Parathyroid adenoma (tissue), 2 donors: ENCODE results near the gene TBXT.

Source experiments
- H2AFZ ChIP-seq: fragments of 300-600 bp; sonication (generic); one replicate; pipeline ENCODE4 v1.7.0; 2017; ENCODE audit warnings: antibody characterized with exemption, mild to moderate bottlenecking
- H3K27ac ChIP-seq: fragments of 300-600 bp; sonication (generic); one replicate; pipeline ENCODE4 v1.7.0; 2017
- H3K27me3 ChIP-seq: fragments of 300-600 bp; sonication (generic); one replicate; pipeline ENCODE4 v1.7.0; 2017; ENCODE audit warnings: low read length; ENCODE audit not compliant: control insufficient read depth, insufficient read depth
- H3K36me3 ChIP-seq: fragments of 300-600 bp; sonication (generic); one replicate; pipeline ENCODE4 v1.7.0; 2017; ENCODE audit warnings: low read length; ENCODE audit not compliant: control insufficient read depth, insufficient read depth
- H3K4me1 ChIP-seq: fragments of 300-600 bp; sonication (generic); one replicate; pipeline ENCODE4 v1.7.0; 2017; ENCODE audit warnings: control low read depth
- H3K4me2 ChIP-seq: fragments of 300-600 bp; sonication (generic); one replicate; pipeline ENCODE4 v1.7.0; 2017; ENCODE audit warnings: low read length
- H3K4me3 ChIP-seq: fragments of 300-600 bp; sonication (generic); one replicate; pipeline ENCODE4 v1.7.0; 2017; ENCODE audit warnings: low read depth, low read length
- H3K79me2 ChIP-seq: fragments of 300-600 bp; sonication (generic); one replicate; pipeline ENCODE4 v1.7.0; 2017; ENCODE audit warnings: control low read depth
- H3K9ac ChIP-seq: fragments of 300-600 bp; sonication (generic); one replicate; pipeline ENCODE4 v1.7.0; 2017; ENCODE audit warnings: mild to moderate bottlenecking
- H3K9me3 ChIP-seq: fragments of 300-600 bp; sonication (generic); one replicate; pipeline ENCODE4 v1.7.0; 2017; ENCODE audit warnings: low read length; ENCODE audit not compliant: control insufficient read depth
- CTCF ChIP-seq: fragments of 300-600 bp; sonication (generic); IDR thresholded peaks from one replicate; pipeline ENCODE4 v1.7.0; 2017; ENCODE audit warnings: antibody characterized with exemption, mild to moderate bottlenecking
- donor health status: primary hyperparathyroidism.

The TBXT gene

GRCh38 chr6:166119116-166119911 is 48.3 kb downstream of the TBXT start:
- no peaks in the 10 kb centered on the region for H3K9me3 ChIP-seq
- no peak overlapping the region for H3K27ac ChIP-seq
- H3K4me2 ChIP-seq: no peak overlapping the region
- no peak overlapping the region for H3K9ac ChIP-seq
- no peak for TF ChIP-seq CTCF
- no peaks in the 10 kb centered on the region for H3K79me2 ChIP-seq
- H3K36me3 ChIP-seq: no peaks in the 10 kb centered on the region
- no peak overlapping the region for H2AFZ ChIP-seq
- no peaks in the 10 kb centered on the region for H3K27me3 ChIP-seq
- H3K4me3 ChIP-seq: no peak overlapping the region
- H3K4me1 ChIP-seq: no peaks in the 10 kb centered on the region

- no peaks in the 10 kb centered on the region for H3K9me3 ChIP-seq
- no peak overlapping the region for H2AFZ ChIP-seq
- H3K36me3 ChIP-seq: no peaks in the 10 kb centered on the region
- H3K27ac ChIP-seq: no peak overlapping the region
- TF ChIP-seq CTCF: no peak
- no peaks in the 10 kb centered on the region for H3K79me2 ChIP-seq
- no peaks in the 10 kb centered on the region for H3K4me1 ChIP-seq
- no peaks in the 10 kb centered on the region for H3K27me3 ChIP-seq
- H3K9ac ChIP-seq: no peak overlapping the region
- no peak overlapping the region for H3K4me3 ChIP-seq
- no peak overlapping the region for H3K4me2 ChIP-seq
Observed at GRCh38 chr6:166115609-166116008, 52.0 kb downstream of the TBXT start.

GRCh38 chr6:166112580-166112979 is 55.1 kb downstream of the TBXT start:
- no peak overlapping the region for H3K4me2 ChIP-seq
- H3K27me3 ChIP-seq: no peaks in the 10 kb centered on the region
- no peak for TF ChIP-seq CTCF
- no peaks in the 10 kb centered on the region for H3K9me3 ChIP-seq
- H3K79me2 ChIP-seq: no peaks in the 10 kb centered on the region
- H3K4me1 ChIP-seq: no peaks in the 10 kb centered on the region
- H3K9ac ChIP-seq: no peak overlapping the region
- no peaks in the 10 kb centered on the region for H3K36me3 ChIP-seq
- no peak overlapping the region for H2AFZ ChIP-seq
- no peak overlapping the region for H3K4me3 ChIP-seq
- H3K27ac ChIP-seq: no peak overlapping the region

- Histone ChIP-seq H3K4me1 (no peaks in the 10 kb centered on the region), H3K27me3 (no peaks in the 10 kb centered on the region), H3K4me3 (no peak overlapping the region), H3K27ac (no peak overlapping the region), H3K36me3 (no peaks in the 10 kb centered on the region), H2AFZ (no peak overlapping the region), H3K9ac (no peak overlapping the region), H3K79me2 (no peaks in the 10 kb centered on the region), H3K9me3 (no peaks in the 10 kb centered on the region), H3K4me2 (no peak overlapping the region)
- no peak for TF ChIP-seq CTCF
Observed at GRCh38 chr6:166109608-166110007, 58.0 kb downstream of the TBXT start.
